Activated CD4-positive, alpha-beta T cell treated with anti-CD3 and anti-CD28 coated beads for 48 hours (primary cell): ENCODE measurements around the gene LRRC4.
A peak's percentile ranks its signal among the peaks of the same experiment; 100 is the strongest.

Experiments used
- DNase-seq: peaks from one replicate; pipeline ENCODE4 v3.0.0-alpha.2; 2020

The LRRC4 gene

GRCh38 chr7:128003787-128004186 is 27.4 kb downstream of the LRRC4 start:
- no peak for DNase-seq

GRCh38 chr7:128003167-128003566 is 28.1 kb downstream of the LRRC4 start:
- DNase-seq, result no peak

GRCh38 chr7:128000854-128001265 is 30.4 kb downstream of the LRRC4 start:
- no peak for DNase-seq

- DNase-seq, result no peak
Observed at GRCh38 chr7:128000048-128000447, 31.2 kb downstream of the LRRC4 start.

DNA sequence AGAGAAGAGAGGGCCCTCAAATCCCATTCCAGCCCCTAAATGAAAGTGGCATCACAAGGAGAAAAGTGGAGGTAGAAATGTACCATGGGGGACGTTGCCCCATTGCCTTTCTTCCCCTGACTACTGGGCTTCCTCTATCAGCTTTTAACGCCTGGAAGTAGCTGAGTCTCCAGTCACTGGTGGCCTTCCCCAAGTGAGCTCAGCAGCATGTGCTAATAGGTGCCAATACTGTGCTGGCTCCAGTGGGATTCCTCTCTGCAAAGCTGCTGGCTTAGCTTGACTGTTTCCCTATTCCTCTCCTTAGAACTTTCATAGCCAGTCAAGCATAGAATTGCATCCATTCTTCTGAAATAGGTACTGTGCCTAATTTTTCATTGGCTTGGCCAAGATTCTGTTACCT is 32.6 kb downstream of the LRRC4 start:
- DNase-seq, result no peak

DNA sequence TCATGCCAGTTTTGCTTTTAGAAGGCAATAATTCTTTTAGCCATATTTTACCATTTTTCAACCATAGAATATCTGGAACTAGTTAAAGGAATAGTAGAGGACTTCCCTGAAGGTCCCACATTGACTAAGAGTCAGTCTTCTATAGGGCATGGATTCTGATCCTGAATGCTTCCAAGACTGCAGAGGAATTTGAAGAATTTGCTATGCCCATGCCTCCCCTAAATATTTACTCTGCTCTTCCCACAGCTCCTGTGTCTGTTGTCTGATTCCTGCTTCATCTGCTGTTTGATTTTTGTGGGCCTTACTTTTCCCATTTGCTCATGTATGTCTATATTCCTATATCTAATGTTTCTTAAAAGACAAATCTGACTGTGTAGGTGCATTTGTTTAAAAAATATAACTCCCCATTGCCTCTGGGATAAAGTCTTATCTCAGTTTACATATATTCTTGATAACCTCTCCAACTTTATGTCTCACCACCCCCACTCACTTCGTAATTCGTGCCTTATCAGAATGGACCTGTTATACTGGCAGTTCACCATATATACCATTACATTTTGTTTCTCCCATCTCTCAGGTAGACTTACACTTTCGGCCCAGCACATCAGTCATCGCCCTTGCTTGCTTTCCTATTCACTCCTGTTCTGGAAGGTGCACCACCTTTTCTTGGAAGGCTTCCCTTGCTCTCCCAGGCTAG is 33.9 kb downstream of the LRRC4 start:
- no peak for DNase-seq

DNA sequence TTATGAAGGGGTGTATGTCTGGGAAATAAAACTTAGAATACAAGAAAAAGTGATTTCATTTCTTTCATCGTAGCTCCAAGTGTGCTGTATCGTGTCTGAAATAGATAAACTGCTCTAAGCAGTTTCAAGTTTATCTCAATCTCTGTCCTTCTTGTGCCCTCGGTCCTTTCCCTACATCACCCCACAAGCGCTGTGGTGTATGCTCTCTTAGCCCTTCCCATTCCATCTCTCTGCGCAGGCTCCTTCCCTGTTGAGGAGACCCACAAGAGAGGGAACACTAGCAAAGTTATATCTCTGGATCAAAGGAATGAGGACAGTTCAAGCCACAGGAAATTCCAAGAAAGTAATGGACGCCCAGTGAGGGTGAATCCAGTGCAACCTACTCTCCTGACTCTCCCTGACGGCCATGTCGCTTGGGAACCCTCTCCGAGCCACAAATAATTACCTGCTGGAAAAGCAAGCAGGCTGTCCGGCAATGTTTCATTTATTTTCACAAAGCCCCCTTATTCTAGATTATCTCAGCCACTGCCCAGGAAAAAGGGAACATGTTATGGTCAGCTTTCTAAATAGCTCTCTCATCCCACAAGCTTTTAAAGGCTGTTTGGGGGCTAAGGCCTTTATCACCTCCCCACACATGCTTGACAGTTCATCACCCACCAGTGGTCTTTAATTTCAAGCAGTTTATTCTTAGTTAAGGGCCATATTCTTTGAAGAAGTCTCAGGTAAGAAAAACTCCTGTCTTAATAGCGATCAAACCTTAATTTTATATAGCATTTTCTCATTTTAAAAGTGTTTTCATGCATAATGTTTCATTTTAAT is 34.8 kb downstream of the LRRC4 start:
- DNase-seq, result no peak

GRCh38 chr7:127995881-127996215 is 35.4 kb downstream of the LRRC4 start:
- no peak for DNase-seq

- no peak for DNase-seq
Observed at GRCh38 chr7:127995156-127995880, 35.9 kb downstream of the LRRC4 start.

- no peak for DNase-seq
Observed at GRCh38 chr7:127993987-127994386, 37.2 kb downstream of the LRRC4 start.

- DNase-seq, result no peak
Observed at GRCh38 chr7:127993317-127993716, 37.9 kb downstream of the LRRC4 start.

GRCh38 chr7:127988751-127989150 is 42.5 kb downstream of the LRRC4 start:
- no peak for DNase-seq

- no peak for DNase-seq
Observed at GRCh38 chr7:127986581-127987521, 44.4 kb downstream of the LRRC4 start.

- peak; percentile 16 for DNase-seq
Observed at GRCh38 chr7:127983804-127984332, 47.4 kb downstream of the LRRC4 start.

DNA sequence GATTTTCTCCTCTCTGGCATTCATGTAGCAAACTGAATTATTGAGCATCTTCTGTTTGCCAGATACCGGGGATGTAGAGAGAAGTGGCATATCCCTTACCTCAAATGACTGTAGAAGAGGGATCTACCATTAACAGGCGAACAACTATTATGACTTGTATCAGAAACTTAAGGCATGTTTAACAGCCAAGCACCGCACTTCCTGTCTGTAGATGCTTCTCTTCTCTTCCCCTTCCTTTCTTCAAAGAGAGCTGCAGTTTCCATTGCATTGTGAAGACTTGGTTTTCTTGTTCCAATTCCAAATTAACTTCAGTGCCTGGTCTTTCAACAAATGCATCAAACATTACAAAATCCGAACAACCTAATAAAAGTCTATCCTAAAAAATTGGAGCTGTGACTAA is 49.3 kb downstream of the LRRC4 start:
- DNase-seq, result no peak

DNA sequence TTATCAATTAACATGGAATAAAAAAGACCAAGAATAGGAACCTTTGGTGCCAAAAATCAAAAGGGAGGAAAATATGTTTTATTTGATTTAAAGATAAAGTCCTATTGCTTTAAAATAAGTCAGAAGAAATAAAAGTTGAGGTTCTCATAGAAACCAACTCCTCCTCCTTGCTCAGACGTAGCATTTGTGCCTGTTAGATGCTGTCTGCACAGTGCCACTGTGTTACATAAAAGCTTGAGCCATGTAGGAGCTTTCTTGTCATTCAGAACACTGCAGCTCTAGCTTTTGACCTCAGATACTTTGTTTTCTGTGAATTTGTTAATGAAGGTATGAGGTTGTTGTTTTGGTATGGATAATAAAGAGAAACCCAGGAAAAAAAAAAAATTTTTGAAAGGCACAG is 50.3 kb downstream of the LRRC4 start:
- no peak for DNase-seq

DNA sequence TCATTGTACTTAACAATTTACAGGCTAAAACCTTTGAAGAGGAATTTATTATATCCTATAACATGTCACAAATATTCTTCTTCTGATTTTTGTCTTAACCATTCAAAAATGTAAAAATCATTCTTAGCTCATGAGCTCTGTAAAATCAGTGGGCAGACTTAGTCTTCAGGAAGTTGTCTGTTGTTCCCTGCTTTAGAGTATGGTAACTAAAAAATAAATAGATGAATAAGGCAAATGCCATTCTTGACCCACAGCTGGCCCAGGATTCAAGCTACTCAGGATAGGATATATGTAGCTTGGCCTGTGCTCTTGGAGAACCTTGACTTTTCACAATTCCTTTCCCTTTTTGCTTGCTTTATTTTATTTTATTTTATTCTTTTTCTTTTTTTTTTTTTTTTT is 51.5 kb downstream of the LRRC4 start:
- DNase-seq, result no peak

DNA sequence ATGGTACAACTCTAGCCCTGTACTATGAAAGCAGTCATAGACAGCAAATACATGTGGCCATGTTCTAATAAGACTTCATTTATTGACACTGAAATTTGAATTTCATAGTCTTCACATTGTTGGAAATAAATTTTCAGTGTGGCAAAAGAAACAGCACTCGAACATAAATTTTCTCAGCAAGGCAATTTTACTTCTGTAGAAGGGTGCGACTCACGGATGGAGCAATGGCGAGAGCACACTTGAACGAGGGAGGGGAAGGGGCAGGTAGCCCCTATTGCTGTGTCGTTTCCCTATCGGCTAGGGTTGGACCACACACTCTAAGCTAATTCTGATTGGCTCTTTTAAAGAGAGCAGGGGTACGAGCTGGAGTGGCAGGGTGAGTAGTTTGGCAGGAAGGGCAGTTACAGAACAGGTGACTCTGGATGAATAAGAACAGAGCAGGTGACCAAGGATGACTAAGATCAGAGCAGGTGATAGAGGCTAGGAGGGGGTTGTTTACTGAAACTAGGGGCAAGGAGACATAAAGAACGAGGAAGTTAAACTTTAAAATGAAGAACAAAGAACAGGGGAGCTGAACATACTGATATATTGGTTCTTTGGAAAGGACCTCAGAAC is 52.0 kb downstream of the LRRC4 start:
- DNase-seq, result no peak

GRCh38 chr7:127978421-127978820 is 52.8 kb downstream of the LRRC4 start:
- no peak for DNase-seq
